GM19238 (cell line): ENCODE data around the gene VMA21.

Source experiments
- DNase-seq: peaks from one replicate; pipeline ENCODE4 v3.0.0; 2011; ENCODE audit warnings: low spot score; ENCODE audit not compliant: insufficient read length

The VMA21 gene, protein sequence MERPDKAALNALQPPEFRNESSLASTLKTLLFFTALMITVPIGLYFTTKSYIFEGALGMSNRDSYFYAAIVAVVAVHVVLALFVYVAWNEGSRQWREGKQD

DNA sequence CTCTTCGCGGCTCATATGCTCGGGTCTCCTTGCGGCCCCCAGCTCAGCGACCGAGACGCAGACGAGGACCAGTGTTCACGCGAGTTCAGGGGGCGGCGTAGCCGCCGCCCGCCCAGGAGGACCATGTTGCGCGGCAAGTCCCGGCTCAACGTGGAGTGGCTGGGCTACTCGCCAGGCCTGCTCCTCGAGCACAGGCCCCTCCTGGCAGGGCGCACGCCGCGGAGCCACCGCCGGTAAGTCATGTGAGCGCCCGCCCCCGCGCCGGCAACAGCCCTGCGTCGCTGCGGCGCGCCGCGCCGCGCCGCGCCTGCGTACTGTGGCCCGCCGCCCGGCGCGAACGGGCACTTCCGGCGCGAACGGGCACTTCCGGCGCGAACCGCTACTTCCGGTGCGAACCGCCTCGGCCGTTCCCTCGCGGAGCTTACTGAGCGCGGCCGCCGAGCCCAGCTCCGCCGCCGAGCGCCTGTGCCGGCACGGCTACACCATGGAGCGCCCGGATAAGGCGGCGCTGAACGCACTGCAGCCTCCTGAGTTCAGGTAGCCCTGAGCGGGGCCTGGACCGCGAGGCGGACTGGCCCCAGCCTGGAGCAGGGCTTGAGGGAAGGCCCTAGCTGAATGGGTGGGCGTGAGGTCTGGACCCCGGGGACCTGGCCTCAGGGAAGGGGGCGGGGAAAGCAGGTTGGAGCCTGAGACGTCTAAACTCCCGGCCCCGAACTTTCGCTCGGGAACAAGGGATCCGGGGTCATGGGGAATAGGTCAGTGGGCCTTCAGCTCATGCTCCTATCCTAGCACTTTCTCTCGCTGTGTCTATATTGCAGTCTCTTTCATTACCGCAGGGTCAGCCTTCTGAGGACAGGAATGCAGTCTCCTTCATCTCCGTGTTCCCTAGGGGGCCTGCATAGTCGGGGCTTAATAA lies at the start of gene VMA21:
TSS of gene VMA21 (plus strand) at position 382 of the 916 bp plus-strand sequence. CDS start at position 485, 103 bp downstream.
- peak; percentile 61 for DNase-seq

DNA sequence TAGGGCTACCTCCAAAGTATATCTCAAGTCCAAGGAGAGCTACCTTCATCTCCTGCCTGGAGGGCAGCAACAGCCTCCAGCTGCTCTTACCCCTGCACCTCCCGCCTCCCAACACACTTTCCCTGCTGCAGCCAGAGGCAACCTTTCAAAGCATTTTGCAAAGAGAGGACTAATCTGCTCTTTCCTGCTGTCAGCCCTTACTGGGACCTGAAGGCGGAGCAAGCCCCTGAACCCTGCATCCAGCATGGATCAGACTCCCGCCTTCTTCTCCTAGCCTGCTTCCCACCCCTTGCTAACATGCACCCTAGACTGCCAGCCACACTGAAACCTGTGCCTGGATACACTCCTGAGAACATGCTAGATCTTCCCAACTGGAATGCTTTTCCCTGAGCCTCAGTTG lies 37.7 kb upstream of the VMA21 start:
- DNase-seq = no peak

DNA sequence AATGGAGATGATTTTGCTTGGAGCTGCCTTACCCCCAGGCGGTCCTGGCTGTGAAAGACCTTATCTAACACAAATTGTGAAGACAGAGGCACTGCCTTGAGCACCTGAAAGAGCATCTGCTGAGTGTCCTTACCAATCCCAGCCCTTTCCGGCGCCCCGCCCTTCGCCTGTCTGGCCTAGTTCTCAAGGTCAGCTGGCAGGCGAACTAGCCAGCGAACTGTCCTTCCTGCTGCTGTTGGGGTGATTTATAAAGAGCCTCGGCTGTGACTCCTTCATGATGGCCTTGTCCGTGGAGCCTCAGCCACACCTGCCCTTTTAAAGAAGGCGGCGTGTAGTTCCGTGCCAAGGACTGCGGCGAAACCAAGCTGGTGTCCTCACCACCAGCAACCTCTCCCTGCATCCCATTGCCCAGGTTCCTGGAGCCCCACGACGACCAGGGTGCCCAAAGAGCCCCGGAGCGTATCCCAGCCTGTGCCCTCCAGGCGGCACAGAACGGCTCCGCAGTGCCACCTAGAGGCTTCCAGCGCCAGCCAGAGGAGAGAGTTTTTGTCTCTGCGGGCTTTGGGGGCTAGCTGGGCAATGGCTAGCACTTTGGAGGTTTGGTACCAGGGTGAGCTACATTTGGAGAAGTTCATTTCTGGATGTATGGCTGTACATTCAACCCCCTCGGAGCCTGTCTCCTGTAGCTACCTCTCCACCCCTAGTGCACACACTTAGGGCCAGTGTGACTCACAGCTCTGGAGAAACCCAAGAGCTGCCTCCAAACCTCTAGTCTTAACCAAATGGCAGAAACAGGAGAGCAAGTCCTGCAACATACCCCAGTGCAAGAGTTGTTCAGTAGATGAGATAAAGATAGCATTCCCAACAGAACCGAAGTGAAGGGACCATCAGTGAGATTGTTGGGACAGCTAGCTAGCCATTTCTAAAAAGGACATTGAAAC lies 36.8 kb upstream of the VMA21 start:
- peak; percentile 22 for DNase-seq

DNA sequence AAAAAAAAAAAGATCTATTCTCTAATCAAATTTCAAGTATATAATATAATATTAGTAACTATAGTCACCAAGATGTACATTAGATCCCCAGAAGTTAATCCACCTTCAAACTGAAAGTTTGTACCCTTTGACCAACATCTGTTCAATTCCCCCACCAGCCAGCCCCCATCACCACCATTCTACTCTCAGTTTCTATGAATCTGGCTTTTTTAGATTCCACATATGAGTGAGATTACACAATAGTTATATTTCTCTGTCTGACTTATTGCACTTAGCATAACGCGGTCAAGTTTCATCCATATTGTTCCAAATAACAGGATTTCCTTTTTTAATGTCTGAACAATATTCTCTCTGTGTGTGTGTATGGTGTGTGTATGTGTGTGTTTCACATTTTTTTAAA lies 33.7 kb upstream of the VMA21 start:
- no peak for DNase-seq

DNA sequence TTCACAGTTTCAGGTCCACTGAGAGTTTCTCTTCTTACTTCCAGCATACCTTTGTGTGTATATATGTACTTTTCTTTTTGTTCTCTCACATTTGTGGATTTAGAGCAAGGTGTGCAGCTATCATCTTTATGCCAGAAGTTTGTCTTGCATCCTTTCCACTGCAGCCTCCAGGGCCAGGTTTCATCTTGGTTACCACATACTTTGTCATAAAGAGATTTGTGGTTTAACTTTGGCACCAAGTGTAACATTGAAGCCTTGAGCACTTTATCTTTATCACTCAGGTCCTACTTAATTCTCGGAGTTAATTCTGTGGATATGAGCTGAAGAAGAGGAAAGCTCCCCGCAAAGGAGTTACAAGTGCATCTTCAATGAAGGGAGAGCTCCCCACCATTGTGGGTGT lies 31.4 kb upstream of the VMA21 start:
- no peak for DNase-seq

DNA sequence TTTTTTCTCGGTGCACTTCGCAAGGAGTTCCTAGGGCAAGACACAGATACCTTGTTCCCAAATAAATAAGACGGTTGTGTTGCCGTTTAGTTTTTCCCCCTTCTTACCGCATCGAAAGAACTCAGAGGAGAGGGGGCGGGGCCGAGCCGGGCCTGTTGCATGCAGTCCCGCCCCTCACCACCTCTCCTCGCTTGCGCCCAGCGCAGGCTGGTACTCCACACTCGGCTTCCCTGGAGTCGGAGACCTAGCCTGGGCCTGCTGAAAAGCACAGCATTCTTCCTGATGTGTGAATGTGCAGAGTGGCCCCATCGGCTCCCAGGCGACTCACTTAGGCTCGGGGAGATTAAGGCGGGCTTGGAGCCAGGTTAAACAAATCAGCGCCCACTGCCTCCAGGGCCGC lies 26.1 kb upstream of the VMA21 start:
- DNase-seq = no peak

DNA sequence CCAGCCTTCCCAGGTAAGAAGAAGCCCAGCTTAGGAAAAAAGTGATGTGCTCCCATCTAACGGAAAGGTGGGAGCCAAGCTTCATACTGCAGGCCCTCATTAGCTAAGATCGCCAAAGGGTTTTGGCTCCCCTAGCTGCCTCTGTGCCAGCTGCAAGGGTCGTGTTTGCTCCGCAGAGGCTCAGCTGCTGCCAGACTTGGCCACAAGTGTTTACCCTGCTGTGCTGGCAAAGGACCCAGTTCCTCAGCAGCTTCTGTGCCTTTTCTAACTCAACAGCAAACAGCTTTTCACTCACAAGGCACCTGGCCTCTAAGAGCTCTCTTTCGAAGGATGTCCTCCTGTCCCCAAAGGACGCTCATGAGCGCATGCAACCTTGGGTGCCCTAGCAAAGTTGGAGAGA lies 12.2 kb upstream of the VMA21 start:
- no peak for DNase-seq

DNA sequence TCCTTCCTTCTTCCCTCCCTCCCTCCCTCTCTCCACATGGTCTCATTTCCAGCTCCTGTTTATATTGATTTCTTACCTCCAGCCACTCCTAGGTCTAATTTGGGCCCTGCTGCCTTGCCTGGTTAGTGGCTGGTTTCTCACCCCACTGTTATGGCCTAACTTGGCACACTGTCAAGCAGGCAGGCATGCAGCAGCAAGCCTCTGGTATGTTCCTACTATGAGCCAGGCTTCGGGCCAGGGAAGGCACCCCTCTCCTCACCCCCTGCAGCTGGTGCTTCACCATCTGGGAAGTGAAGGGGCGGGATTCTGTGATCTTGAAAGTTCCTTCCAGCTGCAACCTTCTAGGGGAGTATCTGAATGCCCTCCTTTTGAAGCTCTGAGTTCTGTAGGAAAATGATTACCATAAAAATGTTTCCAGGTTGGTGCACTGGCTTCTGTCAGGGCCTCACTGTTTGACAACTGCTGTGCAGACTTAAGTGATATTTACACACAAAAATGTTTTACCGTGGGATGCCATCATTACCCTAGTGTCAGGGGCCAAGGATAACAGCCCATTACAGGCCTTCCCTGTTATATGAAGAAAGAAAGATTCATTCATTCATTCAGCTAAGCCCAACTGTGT lies 10.1 kb upstream of the VMA21 start:
- no peak for DNase-seq

DNA sequence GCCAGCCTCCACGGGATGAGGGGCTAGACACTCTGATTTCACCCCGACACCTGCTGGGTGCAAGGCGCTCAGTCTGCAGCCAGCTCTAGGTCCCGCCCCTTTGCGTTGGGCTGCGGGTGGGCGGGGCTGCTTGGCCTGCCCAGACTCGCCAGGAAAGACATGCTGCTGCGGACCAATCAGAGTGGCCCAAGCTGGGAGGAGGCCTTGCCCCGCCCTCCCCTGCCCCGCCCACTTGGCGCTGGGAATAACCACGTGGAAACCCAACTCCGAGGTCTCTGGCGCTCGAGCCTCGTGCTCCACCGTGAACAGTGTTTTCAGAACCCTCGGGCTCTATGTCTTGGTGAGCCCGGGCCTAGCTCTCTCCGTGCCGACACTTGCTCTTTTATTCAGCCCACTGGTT lies 5.3 kb upstream of the VMA21 start:
- DNase-seq = no peak

DNA sequence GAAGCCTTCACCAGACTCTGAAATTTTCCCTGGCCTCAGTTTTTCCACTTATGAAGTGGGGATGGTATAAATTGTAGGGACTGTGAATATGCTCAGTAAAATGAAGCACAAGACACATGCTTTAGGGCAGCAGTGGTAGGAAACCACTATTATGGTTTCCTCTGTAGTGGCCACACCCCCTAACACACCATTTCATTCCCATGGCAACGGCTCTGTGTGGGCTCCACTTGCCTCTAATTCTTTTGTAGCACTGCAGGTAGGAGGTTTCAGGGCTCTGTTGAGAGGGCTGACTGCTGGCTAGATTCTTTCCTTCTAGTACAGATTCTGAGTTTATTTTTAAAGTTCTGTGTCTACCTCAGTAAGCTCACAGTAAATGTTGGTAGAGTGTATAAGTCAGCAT lies 3.5 kb upstream of the VMA21 start:
- no peak for DNase-seq

DNA sequence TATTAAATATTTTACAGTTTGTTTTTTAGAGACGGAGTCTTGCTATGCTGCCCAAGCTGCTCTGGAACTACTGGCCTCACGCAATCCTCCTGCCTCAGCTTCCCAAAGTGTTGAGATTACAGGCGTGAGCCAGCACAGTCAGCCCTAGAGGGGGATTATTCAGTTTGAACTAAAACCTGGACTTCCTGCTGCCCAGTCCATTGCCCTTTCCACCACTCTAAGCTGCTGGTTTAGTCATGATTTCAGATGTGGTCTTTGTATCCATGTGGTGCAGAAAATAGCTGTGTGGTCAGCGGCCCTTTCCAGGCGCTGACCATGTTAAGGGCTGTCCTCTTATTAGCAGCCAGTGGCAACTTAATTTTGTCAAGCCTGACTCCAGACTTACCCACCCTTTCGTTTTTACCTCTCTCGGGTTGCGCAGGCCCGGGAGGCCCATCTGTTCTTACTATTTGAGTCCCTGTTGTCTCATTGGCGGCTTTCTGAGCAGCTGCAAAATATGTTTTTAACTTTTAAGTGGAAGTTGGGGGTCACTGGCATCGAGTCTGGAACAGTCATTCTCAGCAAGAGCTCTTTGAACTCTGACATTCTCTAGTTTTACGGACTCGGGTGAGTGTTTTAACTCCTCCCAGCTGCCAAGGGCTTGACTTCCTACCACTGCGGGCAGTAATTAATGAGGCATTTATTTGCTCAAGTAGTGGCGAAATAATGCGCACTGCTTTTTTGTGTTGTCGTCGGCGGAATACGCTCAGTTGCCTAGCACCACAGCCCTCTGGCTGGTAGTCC lies 773 bp upstream of the VMA21 start:
- DNase-seq = no peak

DNA sequence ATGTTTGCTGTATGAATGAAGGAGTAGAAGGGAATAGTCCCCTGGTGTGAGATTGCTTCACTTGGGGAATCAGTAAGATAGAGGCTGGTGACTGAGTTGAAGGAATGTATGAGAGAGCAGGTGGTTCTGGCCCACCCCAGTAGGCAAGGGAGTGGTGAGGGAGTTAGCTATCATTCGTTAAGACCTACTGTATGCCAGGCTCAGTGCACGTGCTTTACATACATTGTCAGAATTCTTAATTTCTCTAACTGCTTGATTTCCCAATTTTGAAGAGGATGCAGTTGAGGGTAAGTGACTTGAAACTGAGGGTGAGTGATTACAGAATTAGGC lies 700 bp downstream of the VMA21 start:
- DNase-seq = no peak

DNA sequence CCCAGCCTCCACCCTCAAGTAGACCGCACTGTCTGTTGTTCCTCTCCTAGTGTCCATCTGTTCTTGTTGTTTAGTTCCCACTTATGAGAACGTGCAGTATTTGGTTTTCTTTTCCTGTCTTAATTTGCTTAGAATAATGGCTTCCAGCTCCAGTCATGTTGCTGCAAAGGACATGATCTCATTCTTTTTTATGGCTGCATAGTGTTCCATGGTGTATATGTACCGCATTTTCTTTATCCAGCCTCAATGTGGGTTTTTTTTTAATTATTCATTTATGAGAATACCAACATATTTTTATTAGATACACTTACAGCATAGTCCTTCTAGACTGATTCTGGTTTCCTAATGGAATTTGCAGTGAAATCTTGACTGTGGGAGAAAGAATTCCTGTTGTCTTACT lies 1.3 kb downstream of the VMA21 start:
- no peak for DNase-seq

DNA sequence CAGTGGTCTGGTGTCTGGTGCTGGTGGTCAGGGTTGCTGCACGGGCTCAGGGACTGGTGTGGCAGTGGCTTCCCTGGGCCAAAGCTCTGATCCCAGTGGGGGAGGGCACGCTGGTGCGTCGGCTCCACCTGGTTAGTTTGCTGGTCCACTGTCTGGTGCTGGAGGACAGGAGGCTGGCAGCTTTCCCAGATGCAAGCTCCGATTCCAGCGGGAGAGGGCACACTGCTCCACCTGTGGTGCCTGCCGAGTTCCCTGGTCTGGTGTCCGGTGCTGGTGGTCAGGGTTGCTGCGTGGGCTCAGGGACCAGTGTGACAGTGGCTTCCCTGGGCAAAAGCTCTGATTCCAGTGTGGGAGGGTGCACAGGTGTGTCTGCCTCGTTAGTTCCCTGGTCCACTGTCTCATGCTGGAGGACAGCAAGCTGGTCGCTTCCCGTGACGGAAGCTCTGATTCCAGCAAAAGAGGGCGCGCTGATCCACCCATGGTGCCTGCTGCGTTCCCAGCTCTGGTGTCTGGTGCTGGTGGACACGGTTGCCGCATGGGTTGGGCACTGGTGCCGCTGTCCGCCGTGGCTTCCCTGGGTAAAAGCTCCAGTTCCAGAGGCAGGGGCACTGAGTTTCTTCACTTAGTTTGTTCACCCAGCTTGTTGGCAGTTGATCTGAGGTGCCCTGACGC lies 5.8 kb downstream of the VMA21 start:
- no peak for DNase-seq

DNA sequence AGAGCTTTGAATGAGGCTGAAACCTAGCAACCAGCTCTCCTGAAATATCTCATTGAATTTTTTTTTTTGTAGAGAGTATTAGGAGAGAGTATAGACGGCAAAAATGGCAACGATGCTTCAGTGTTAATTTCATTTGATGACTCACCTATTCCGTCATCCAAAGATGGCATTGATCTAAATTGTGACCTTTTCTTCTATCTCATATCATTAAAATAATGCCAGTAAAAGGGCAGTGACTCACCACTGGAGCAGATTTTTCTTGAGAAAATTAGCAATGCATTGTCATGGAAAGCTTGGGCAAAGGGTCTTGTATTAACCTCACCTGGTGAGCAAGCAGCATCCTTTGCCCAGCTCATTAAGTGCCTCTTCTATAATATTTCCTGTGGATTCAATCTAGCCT lies 19.6 kb downstream of the VMA21 start:
- no peak for DNase-seq

DNA sequence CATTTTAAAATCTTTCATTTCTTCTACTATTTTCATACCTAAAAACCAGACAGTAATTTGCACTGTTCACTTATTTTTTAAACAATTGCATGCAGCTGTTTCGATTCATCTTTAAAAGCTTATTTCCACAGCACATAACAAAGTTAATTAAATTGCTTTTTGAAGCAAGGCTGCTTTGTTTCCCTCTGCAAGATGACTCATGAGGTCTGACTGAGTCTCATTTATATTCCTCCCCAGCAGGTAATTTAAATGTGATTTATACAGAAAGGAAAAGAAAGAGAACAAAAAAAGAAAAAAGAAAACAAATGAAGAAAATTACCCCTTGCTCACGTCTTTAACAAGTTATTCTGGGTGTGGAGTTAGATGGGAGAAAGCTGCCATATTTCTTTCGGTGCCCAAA lies 22.8 kb downstream of the VMA21 start:
- no peak for DNase-seq

DNA sequence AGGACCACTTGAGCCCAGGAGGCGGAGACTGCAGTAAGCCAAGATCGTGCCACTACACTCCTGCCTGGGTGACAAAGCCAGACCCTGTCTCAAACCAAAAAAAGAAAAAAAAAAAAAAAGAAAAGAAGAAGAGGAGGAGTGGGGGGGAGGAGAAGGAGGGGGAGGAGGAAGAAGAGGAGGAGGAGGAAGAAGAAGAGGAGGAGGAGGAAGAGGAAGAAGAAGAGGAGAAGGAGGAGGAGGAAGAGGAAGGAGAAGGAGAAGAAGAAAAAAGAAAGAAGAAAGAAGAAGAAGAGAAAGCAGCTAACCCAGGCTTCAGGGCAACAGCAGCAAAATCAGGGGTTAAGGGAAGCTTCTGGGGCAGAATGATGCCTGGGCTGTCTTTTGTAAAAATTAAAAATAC lies 27.5 kb downstream of the VMA21 start:
- no peak for DNase-seq

DNA sequence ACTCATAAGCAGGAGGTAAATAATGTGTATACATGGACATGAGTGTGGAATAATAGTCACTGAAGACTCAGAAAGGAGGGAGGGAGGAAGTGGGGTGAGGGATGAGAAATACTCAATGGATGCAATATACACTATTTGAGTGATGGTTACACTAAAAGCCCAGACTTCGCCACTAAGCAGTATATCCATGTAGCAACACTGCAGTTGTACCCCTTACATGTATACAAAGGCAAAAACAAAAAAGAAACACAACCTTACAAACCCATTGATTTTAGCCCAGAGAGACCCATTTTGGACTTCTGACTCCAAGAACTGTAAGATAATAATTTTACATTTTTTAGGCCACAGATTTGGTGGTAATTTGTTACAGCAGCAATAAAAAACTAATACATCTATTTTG lies 51.5 kb downstream of the VMA21 start:
- DNase-seq = no peak

DNA sequence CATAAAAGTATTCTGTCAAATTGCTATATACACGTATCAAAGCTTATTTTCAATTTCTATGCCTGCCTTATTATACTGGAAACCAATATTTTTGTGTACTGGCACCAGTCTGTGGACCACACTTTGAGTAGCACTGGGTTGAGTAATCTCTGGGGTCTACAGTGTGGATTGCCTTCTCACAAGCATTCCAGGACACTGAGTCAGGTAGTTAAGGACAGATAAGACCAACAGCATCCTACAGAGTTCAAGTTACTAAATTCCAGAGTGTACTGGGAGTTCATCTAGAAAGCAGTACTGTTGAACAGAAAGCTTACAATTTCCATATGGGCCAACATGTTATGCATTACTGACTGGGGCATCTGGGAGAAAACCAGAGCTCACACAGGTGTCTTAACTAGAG lies 61.8 kb downstream of the VMA21 start:
- no peak for DNase-seq
